ENCODE measurements around the gene HSD3B7.

The HSD3B7 gene

DNA sequence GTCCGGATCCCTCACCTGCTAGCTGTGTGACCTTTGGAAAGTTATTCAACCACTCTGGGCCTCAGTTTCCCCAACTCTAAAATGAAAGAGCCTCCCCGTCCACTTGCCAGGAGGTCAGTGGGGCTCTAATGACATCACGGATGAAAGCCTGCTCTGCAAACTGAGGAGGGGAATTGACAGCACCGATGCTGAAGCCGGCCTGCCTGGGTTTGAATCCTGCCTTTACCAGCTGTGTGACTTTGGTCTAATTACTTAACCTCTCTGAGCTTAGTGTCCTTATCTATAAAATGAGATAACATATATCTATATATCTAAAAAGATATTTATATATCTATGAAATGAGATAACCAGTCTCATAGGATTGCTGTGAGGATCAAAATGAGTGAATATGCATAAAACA lies 23.5 kb downstream of the HSD3B7 start:
- TF ChIP-seq EZH2 (optimal IDR thresholded peaks at IDR 0.05; ENCODE audit: low read depth, low read length) = no peak
- TF ChIP-seq EZH2phosphoT487 (IDR thresholded peaks at IDR 0.05; ENCODE audit: low read length) = no peak
- TF ChIP-seq, protein P1, sequence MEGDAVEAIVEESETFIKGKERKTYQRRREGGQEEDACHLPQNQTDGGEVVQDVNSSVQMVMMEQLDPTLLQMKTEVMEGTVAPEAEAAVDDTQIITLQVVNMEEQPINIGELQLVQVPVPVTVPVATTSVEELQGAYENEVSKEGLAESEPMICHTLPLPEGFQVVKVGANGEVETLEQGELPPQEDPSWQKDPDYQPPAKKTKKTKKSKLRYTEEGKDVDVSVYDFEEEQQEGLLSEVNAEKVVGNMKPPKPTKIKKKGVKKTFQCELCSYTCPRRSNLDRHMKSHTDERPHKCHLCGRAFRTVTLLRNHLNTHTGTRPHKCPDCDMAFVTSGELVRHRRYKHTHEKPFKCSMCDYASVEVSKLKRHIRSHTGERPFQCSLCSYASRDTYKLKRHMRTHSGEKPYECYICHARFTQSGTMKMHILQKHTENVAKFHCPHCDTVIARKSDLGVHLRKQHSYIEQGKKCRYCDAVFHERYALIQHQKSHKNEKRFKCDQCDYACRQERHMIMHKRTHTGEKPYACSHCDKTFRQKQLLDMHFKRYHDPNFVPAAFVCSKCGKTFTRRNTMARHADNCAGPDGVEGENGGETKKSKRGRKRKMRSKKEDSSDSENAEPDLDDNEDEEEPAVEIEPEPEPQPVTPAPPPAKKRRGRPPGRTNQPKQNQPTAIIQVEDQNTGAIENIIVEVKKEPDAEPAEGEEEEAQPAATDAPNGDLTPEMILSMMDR (IDR thresholded peaks at IDR 0.05; ENCODE audit: low read length) = no peak
- Histone ChIP-seq H3K79me2 (ENCODE audit: low read length) (no peaks in the 10 kb centered on the region), H2AFZ (ENCODE audit: low read length) (no peak overlapping the region), H3K36me3 (replicated peaks; ENCODE audit: insufficient read depth, low read length) (no peaks in the 10 kb centered on the region), H3K4me2 (ENCODE audit: low read depth, low read length) (no peak overlapping the region), H3K4me3 (ENCODE audit: low read length) (no peak overlapping the region), H3F3A (ENCODE audit: insufficient read depth, low read length) (no peaks in the 10 kb centered on the region), H3K9me2 (replicated peaks; ENCODE audit: insufficient read depth, low read length) (no peaks in the 10 kb centered on the region), H3K27ac (ENCODE audit: low read length) (no peak overlapping the region), H3K27me3 (replicated peaks; ENCODE audit: insufficient read depth, low read length) (peaks cover 83% of the 10 kb centered on the region), H3K9me3 (replicated peaks; ENCODE audit: insufficient read depth, low read length) (no peaks in the 10 kb centered on the region), H3K9ac (ENCODE audit: low read length) (no peak overlapping the region), H4K20me1 (ENCODE audit: insufficient read depth, low read length) (no peaks in the 10 kb centered on the region), H3K4me1 (ENCODE audit: low read length) (no peaks in the 10 kb centered on the region)
- no peak for DNase-seq

DNA sequence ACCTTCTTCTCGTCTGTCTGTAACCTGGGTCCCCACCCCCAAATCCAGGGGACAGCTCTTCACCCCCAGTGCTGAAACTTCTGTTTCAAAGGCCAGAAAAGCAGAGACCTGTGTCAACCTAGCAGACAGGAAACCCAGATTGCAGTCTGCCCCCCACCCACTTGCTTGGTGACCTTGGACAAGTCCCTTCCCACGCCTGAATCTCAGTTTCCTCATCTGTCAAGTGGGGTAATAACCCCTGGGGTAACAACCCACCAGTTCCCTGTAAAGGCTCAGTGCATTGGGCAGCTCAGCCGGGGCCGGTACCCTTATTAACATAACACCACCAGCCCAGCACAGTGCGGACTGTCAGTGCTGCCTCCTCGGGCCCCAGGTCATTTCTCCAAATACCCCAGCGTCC lies 24.1 kb downstream of the HSD3B7 start:
- no peak overlapping the region for H2AFZ ChIP-seq (ENCODE audit: low read length)
- no peaks in the 10 kb centered on the region for H3K9me3 ChIP-seq (replicated peaks; ENCODE audit: insufficient read depth, low read length)
- TF ChIP-seq, protein P1 (IDR thresholded peaks at IDR 0.05; ENCODE audit: low read length) = no peak
- no peak for TF ChIP-seq EZH2phosphoT487 (IDR thresholded peaks at IDR 0.05; ENCODE audit: low read length)
- no peak for TF ChIP-seq EZH2 (optimal IDR thresholded peaks at IDR 0.05; ENCODE audit: low read depth, low read length)
- H3K4me2 ChIP-seq (ENCODE audit: low read depth, low read length) = no peak overlapping the region
- H3F3A ChIP-seq (ENCODE audit: insufficient read depth, low read length) = no peaks in the 10 kb centered on the region
- no peak overlapping the region for H3K27ac ChIP-seq (ENCODE audit: low read length)
- no peak overlapping the region for H3K9ac ChIP-seq (ENCODE audit: low read length)
- H3K4me1 ChIP-seq (ENCODE audit: low read length) = no peaks in the 10 kb centered on the region
- no peaks in the 10 kb centered on the region for H3K36me3 ChIP-seq (replicated peaks; ENCODE audit: insufficient read depth, low read length)
- H4K20me1 ChIP-seq (ENCODE audit: insufficient read depth, low read length) = no peaks in the 10 kb centered on the region
- H3K4me3 ChIP-seq (ENCODE audit: low read length) = no peak overlapping the region
- H3K9me2 ChIP-seq (replicated peaks; ENCODE audit: insufficient read depth, low read length) = no peaks in the 10 kb centered on the region
- DNase-seq = no peak
- H3K27me3 ChIP-seq (replicated peaks; ENCODE audit: insufficient read depth, low read length) = peaks cover 80% of the 10 kb centered on the region
- H3K79me2 ChIP-seq (ENCODE audit: low read length) = no peaks in the 10 kb centered on the region

DNA sequence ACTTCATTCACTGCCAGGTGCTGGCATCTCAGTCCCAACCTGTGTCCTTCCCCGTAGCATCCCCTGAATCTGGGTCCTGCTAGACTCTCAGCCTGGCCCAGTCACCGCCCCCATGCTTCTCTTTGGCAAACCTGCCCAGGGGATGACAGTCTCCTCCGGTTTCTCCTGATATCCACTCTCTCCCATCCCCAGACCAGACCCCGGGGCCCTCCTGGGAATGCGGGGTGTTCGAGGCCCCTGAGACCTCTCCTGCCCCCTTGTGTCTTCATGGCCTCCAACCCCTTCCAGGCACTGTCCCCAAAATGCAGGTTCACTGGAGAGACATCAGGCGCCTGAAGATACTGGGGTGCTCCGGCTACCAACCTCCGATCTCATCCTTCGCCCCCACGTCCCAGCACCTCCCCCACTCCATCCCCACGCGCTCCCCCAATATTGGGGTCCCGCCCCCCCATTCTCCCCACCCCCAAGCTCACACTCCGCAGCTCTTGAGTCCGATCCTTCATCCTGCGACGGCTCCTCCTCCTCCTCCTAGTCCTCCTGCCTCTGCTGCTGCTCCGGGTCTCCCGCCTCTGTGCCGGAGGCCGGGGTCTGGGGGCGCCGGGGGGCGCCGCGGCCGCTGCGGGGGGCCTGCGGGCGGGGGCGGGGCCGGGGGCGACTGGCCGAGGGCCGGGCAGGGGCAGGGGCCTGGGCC lies 25.0 kb downstream of the HSD3B7 start:
- Histone ChIP-seq H3K4me3 (ENCODE audit: low read length) (no peak overlapping the region), H3K27ac (ENCODE audit: low read length) (no peak overlapping the region), H3K4me1 (ENCODE audit: low read length) (no peaks in the 10 kb centered on the region), H3K36me3 (replicated peaks; ENCODE audit: insufficient read depth, low read length) (no peaks in the 10 kb centered on the region), H4K20me1 (ENCODE audit: insufficient read depth, low read length) (no peaks in the 10 kb centered on the region), H3K4me2 (ENCODE audit: low read depth, low read length) (no peak overlapping the region), H3K27me3 (replicated peaks; ENCODE audit: insufficient read depth, low read length) (peaks cover 76% of the 10 kb centered on the region), H3K9ac (ENCODE audit: low read length) (no peak overlapping the region), H3K9me2 (replicated peaks; ENCODE audit: insufficient read depth, low read length) (no peaks in the 10 kb centered on the region), H3F3A (ENCODE audit: insufficient read depth, low read length) (no peaks in the 10 kb centered on the region), H3K79me2 (ENCODE audit: low read length) (no peaks in the 10 kb centered on the region), H3K9me3 (replicated peaks; ENCODE audit: insufficient read depth, low read length) (no peaks in the 10 kb centered on the region), H2AFZ (ENCODE audit: low read length) (no peak overlapping the region)
- TF ChIP-seq EZH2phosphoT487 (IDR thresholded peaks at IDR 0.05; ENCODE audit: low read length) = no peak
- TF ChIP-seq, protein P1 (IDR thresholded peaks at IDR 0.05; ENCODE audit: low read length) = no peak
- no peak for DNase-seq

All from MM.1S (cell line).